Fibroblast of skin of abdomen (primary cell): ENCODE measurements around the gene HSD17B14.
"Not testable (repeated sequence)": the region's sequence is repeated elsewhere in the genome, so short reads cannot be mapped to it uniquely, and the experiment has no call there.

Experiments used
- DNase-seq: peaks from one replicate; pipeline ENCODE4 v3.0.0-alpha.2; 2013

Gene HSD17B14

GRCh38 chr19:48867123-48867745 is 30.9 kb upstream of the HSD17B14 start:
- no peak for DNase-seq

GRCh38 chr19:48866692-48867091 is 30.4 kb upstream of the HSD17B14 start:
- DNase-seq: no peak

- DNase-seq: no peak
Measured at GRCh38 chr19:48862827-48863226, 26.5 kb upstream of the HSD17B14 start.

- no peak for DNase-seq
Measured at GRCh38 chr19:48861313-48861712, 25.0 kb upstream of the HSD17B14 start.

- no peak for DNase-seq
Measured at GRCh38 chr19:48859711-48860572, 23.7 kb upstream of the HSD17B14 start.

- no peak for DNase-seq
Measured at GRCh38 chr19:48858984-48859710, 22.9 kb upstream of the HSD17B14 start.

- no peak for DNase-seq
Measured at GRCh38 chr19:48856921-48857320, 20.6 kb upstream of the HSD17B14 start.

- DNase-seq: no peak
Measured at GRCh38 chr19:48854103-48854502, 17.8 kb upstream of the HSD17B14 start.

GRCh38 chr19:48853483-48853882 is 17.2 kb upstream of the HSD17B14 start:
- no peak for DNase-seq

GRCh38 chr19:48852292-48852691 is 16.0 kb upstream of the HSD17B14 start:
- no peak for DNase-seq

GRCh38 chr19:48846659-48847058 is 10.4 kb upstream of the HSD17B14 start:
- DNase-seq: not testable (repeated sequence)

GRCh38 chr19:48845384-48845783 is 9.1 kb upstream of the HSD17B14 start:
- DNase-seq: no peak

GRCh38 chr19:48844472-48844871 is 8.2 kb upstream of the HSD17B14 start:
- DNase-seq: peak; percentile 58

GRCh38 chr19:48842789-48843162 is 6.5 kb upstream of the HSD17B14 start:
- peak; percentile 38 for DNase-seq

GRCh38 chr19:48841571-48841970 is 5.3 kb upstream of the HSD17B14 start:
- no peak for DNase-seq

GRCh38 chr19:48841047-48841446 is 4.8 kb upstream of the HSD17B14 start:
- no peak for DNase-seq

GRCh38 chr19:48837687-48838086 is 1.4 kb upstream of the HSD17B14 start:
- no peak for DNase-seq

- DNase-seq: peak; percentile 93
Measured at GRCh38 chr19:48837051-48837524, 797 bp upstream of the HSD17B14 start.

- peak; percentile 74 for DNase-seq
Measured at GRCh38 chr19:48835734-48836088, 580 bp downstream of the HSD17B14 start.

- DNase-seq: no peak
Measured at GRCh38 chr19:48833977-48834376, 2.3 kb downstream of the HSD17B14 start.

GRCh38 chr19:48833049-48833448 is 3.2 kb downstream of the HSD17B14 start:
- DNase-seq: no peak

GRCh38 chr19:48830965-48831364 is 5.3 kb downstream of the HSD17B14 start:
- DNase-seq: no peak

- no peak for DNase-seq
Measured at GRCh38 chr19:48830088-48830487, 6.2 kb downstream of the HSD17B14 start.
